ENCODE results near the gene KIR2DL1. TPM values are rescaled to one million over a fixed set of nuclear protein-coding genes. Genes with fewer than 3 reads are reported as not detected.
"Not testable (repeated sequence)": the region's sequence is repeated elsewhere in the genome, so short reads cannot be mapped to it uniquely, and the experiment has no call there.

Gene KIR2DL1
- total RNA-seq, 4 donors from 2014 or later, result not detected

GRCh38 chr19:54804571-54804970 is 35.0 kb downstream of the KIR2DL1 start:
- no peak for TF ChIP-seq POLR2A (IDR thresholded peaks at IDR 0.05)
- TF ChIP-seq CTCF (IDR thresholded peaks at IDR 0.05), result no peak
- WGBS, 2 donors, result 84 to 85% methylated on average over 10 of the region's 10 CpGs
- intact Hi-C loops (cut with DNase I; ENCODE audit: low total_unique reads), result no loop called here

GRCh38 chr19:54805665-54806515 is 36.3 kb downstream of the KIR2DL1 start:
- DNase-seq (ENCODE audit: low spot score in 2 of 2), result peak in 1 of 2 donors; percentile 68
- 85 to 87% methylated on average over 14 of the region's 14 CpGs for WGBS, 2 donors
- intact Hi-C loops (cut with DNase I; ENCODE audit: low total_unique reads), result no loop called here
- H3K4me3 ChIP-seq (ENCODE audit: low read depth, poor library complexity, severe bottlenecking), result no peak overlapping the region
- no peak for TF ChIP-seq CTCF (IDR thresholded peaks at IDR 0.05)
- no peak for TF ChIP-seq POLR2A (IDR thresholded peaks at IDR 0.05)

More at GRCh38 chr19:54804571-54804970, 35.0 kb downstream of the KIR2DL1 start:
- no peak overlapping the region for H3K4me3 ChIP-seq (ENCODE audit: low read depth, poor library complexity, severe bottlenecking)
- DNase-seq (ENCODE audit: low spot score in 2 of 2), result peak in 1 of 2 donors; percentile 52

GRCh38 chr19:54806516-54806838 is 36.9 kb downstream of the KIR2DL1 start:
- DNase-seq (ENCODE audit: low spot score in 2 of 2), result no peak
- intact Hi-C loops (cut with DNase I; ENCODE audit: low total_unique reads), result no loop called here
- H3K4me3 ChIP-seq (ENCODE audit: low read depth, poor library complexity, severe bottlenecking), result no peak overlapping the region
- WGBS, 2 donors, result 53 to 66% methylated on average over 2 of the region's 2 CpGs
- TF ChIP-seq CTCF (IDR thresholded peaks at IDR 0.05) (no peak), POLR2A (IDR thresholded peaks at IDR 0.05) (no peak)

- H3K4me3 ChIP-seq (ENCODE audit: low read depth, poor library complexity, severe bottlenecking); intact Hi-C loops (cut with DNase I; ENCODE audit: low total_unique reads): not testable (repeated sequence)
- peak in 1 of 2 donors; percentile 3 for DNase-seq (ENCODE audit: low spot score in 2 of 2)
- 68 to 71% methylated on average over 3 of the region's 3 CpGs for WGBS, 2 donors
Observed at GRCh38 chr19:54814571-54814970, 45.0 kb downstream of the KIR2DL1 start.

- intact Hi-C loops (cut with DNase I; ENCODE audit: low total_unique reads); H3K4me3 ChIP-seq (ENCODE audit: low read depth, poor library complexity, severe bottlenecking): not testable (repeated sequence)
- WGBS, 2 donors, result 86 to 92% methylated on average over 16 to 17 of the region's 17 CpGs
- peak in 1 of 2 donors; percentile 39 for DNase-seq (ENCODE audit: low spot score in 2 of 2)
Observed at GRCh38 chr19:54816251-54816650, 46.7 kb downstream of the KIR2DL1 start, which contains the start of gene KIR3DL1. KIR3DL1 (plus strand) TSS chr19:54816468.

GRCh38 chr19:54817670-54818536 is 48.3 kb downstream of the KIR2DL1 start:
- no peak overlapping the region for H3K4me3 ChIP-seq (ENCODE audit: low read depth, poor library complexity, severe bottlenecking)
- TF ChIP-seq CTCF (IDR thresholded peaks at IDR 0.05), result no peak
- TF ChIP-seq POLR2A (IDR thresholded peaks at IDR 0.05), result no peak
- intact Hi-C loops (cut with DNase I; ENCODE audit: low total_unique reads), result no loop called here
- peak in 1 of 2 donors; percentile 64 for DNase-seq (ENCODE audit: low spot score in 2 of 2)
- WGBS, 2 donors, result 86% methylated on average over 15 of the region's 15 CpGs

GRCh38 chr19:54824416-54824815 is 54.8 kb downstream of the KIR2DL1 start:
- DNase-seq (ENCODE audit: low spot score in 2 of 2); H3K4me3 ChIP-seq (ENCODE audit: low read depth, poor library complexity, severe bottlenecking); intact Hi-C loops (cut with DNase I; ENCODE audit: low total_unique reads): not testable (repeated sequence)
- 70 to 79% methylated on average over 4 of the region's 4 CpGs for WGBS, 2 donors

- WGBS, 2 donors, result 59 to 64% methylated on average over 7 of the region's 7 CpGs
- H3K4me3 ChIP-seq (ENCODE audit: low read depth, poor library complexity, severe bottlenecking); intact Hi-C loops (cut with DNase I; ENCODE audit: low total_unique reads); DNase-seq (ENCODE audit: low spot score in 2 of 2): not testable (repeated sequence)
Observed at GRCh38 chr19:54825326-54825725, 55.7 kb downstream of the KIR2DL1 start.

- DNase-seq (ENCODE audit: low spot score in 2 of 2); H3K4me3 ChIP-seq (ENCODE audit: low read depth, poor library complexity, severe bottlenecking); intact Hi-C loops (cut with DNase I; ENCODE audit: low total_unique reads): not testable (repeated sequence)
- WGBS, 2 donors, result 70 to 74% methylated on average over 8 of the region's 8 CpGs
Observed at GRCh38 chr19:54828064-54828463, 58.5 kb downstream of the KIR2DL1 start.

GRCh38 chr19:54832496-54832895 is 62.9 kb downstream of the KIR2DL1 start, which contains the start of gene KIR2DS4:
KIR2DS4 (plus strand) TSS chr19:54832676.
- DNase-seq (ENCODE audit: low spot score in 2 of 2); intact Hi-C loops (cut with DNase I; ENCODE audit: low total_unique reads): not testable (repeated sequence)
- WGBS, 2 donors, result 89 to 91% methylated on average over 14 of the region's 14 CpGs

More at GRCh38 chr19:54832496-54832895, 62.9 kb downstream of the KIR2DL1 start, which contains the start of gene KIR2DS4:
- not testable (repeated sequence) for H3K4me3 ChIP-seq (ENCODE audit: low read depth, poor library complexity, severe bottlenecking)
